ENCODE data around the gene CHST11.

CHST11 gene

DNA sequence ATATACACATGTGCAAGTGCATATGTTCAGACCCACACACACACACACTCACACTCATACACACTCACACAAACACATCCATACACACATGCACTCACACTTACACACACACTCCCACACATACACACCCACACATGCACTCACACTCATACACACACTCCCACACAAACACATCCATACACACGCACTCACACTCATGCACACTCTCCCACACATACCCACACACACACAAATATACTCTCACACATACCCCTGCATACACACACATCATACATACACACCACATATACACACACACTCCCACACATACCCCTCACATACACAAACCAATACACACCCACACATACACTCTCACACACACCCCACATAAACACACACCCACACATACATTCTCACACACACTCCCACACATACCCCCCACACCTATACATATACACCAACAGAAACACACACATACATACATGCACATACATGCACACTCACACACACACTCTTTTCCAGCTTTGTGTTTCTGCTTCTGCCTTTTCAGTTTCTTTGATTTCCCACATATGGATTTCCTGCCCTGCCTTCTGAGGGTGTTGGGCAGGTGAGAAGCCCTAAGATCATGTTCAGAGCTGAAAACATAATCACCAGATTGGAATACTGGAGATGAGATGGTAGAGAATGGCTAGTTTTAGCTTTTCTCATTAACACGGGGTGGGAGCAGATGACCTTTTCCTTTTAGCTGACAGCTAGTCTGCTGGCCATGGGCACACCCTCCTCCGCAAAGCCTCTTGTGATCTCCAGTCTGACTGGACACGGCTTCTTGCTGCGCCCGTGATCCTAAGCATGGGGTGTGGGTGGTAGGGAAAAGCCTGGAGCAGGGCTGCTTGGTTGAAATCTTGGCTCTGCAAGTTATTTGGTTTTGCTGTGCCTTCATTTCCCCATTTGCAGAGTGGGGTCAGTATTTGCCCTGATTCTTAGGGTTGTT lies 214.0 kb downstream of the CHST11 start:
- Histone ChIP-seq H3K27me3 (ENCODE audit: control insufficient read depth in 1 of 2, insufficient read depth in 2 of 2, low read length in 2 of 2) (no peaks in the 10 kb centered on the region), H3K9me3 (ENCODE audit: control insufficient read depth in 2 of 2, low read length in 2 of 2) (no peaks in the 10 kb centered on the region), H3K36me3 (ENCODE audit: control insufficient read depth in 2 of 2, insufficient read depth in 2 of 2, low read length in 2 of 2) (no peaks in the 10 kb centered on the region), H3K4me1 (ENCODE audit: control insufficient read depth, insufficient read depth, low read length) (peaks cover 76% of the 10 kb centered on the region), H3K9ac (ENCODE audit: low read length in 2 of 2) (no peak overlapping the region), H3K27ac (ENCODE audit: low read length) (peak overlapping the region; percentile 69), H3K4me3 (ENCODE audit: low read length in 2 of 2) (no peak overlapping the region)

DNA sequence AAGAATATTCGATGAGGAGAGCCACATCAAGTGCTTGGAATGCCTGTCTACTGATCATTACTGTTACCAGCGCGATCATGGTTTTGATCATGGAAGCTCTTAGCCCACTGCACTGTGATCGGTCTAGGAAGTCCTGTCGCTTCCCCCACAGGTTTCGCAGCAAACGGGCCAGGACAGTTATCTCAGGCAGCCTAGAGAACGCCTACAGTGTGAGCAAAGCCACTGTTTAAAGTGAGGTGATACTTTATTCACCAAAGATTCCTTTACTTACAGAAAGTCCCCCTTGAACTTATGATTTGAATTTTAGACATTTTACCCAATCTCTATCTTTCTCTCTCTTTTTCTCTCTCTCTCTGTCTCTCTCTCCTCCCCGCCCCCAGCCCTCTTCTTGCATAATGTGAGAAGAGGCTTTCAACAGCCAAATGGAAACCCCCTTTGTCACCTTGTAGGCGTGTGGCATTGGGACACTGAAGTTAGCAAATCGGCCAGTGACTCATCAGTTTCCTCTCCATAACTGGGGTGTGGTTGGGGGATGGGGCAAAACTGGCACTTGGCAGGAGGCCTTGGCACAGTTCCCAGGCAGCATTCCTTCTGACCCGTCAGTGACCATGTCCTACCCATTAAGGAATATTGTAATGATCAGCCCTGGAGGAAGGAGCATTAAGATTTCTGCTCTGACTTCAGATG lies 214.8 kb downstream of the CHST11 start:
- Histone ChIP-seq H3K4me1 (ENCODE audit: control insufficient read depth, insufficient read depth, low read length) (peaks cover 75% of the 10 kb centered on the region), H3K9me3 (ENCODE audit: control insufficient read depth in 2 of 2, low read length in 2 of 2) (no peaks in the 10 kb centered on the region), H3K9ac (ENCODE audit: low read length in 2 of 2) (no peak overlapping the region), H3K27me3 (ENCODE audit: control insufficient read depth in 1 of 2, insufficient read depth in 2 of 2, low read length in 2 of 2) (no peaks in the 10 kb centered on the region), H3K36me3 (ENCODE audit: control insufficient read depth in 2 of 2, insufficient read depth in 2 of 2, low read length in 2 of 2) (no peaks in the 10 kb centered on the region), H3K4me3 (ENCODE audit: low read length in 2 of 2) (peak overlapping the region; percentile 18 to 49), H3K27ac (ENCODE audit: low read length) (peak overlapping the region; percentile 46)

DNA sequence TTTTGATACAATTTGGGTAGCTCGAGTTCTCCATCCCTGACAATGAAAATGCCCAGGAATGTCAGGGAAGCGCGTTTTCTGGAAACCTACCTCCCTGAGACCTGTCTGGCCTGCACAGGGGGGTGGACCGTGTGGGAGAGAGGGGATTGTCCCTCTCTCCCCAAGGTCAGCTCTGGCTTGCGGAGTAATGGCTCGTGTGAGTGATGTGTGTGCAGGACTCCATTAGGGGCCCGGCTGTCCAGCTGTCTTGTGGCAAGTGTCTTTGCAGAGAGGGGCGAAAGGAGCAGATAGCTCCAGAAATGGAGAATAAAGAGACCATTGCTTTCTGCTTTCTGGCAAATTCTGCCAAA lies 215.3 kb downstream of the CHST11 start:
- peaks cover 72% of the 10 kb centered on the region for H3K4me1 ChIP-seq (ENCODE audit: control insufficient read depth, insufficient read depth, low read length)
- no peaks in the 10 kb centered on the region for H3K9me3 ChIP-seq (ENCODE audit: control insufficient read depth in 2 of 2, low read length in 2 of 2)
- peak overlapping the region; percentile 46 for H3K27ac ChIP-seq (ENCODE audit: low read length)
- H3K36me3 ChIP-seq (ENCODE audit: control insufficient read depth in 2 of 2, insufficient read depth in 2 of 2, low read length in 2 of 2): no peaks in the 10 kb centered on the region
- H3K9ac ChIP-seq (ENCODE audit: low read length in 2 of 2): no peak overlapping the region
- peak overlapping the region; percentile 18 to 49 for H3K4me3 ChIP-seq (ENCODE audit: low read length in 2 of 2)
- no peaks in the 10 kb centered on the region for H3K27me3 ChIP-seq (ENCODE audit: control insufficient read depth in 1 of 2, insufficient read depth in 2 of 2, low read length in 2 of 2)

DNA sequence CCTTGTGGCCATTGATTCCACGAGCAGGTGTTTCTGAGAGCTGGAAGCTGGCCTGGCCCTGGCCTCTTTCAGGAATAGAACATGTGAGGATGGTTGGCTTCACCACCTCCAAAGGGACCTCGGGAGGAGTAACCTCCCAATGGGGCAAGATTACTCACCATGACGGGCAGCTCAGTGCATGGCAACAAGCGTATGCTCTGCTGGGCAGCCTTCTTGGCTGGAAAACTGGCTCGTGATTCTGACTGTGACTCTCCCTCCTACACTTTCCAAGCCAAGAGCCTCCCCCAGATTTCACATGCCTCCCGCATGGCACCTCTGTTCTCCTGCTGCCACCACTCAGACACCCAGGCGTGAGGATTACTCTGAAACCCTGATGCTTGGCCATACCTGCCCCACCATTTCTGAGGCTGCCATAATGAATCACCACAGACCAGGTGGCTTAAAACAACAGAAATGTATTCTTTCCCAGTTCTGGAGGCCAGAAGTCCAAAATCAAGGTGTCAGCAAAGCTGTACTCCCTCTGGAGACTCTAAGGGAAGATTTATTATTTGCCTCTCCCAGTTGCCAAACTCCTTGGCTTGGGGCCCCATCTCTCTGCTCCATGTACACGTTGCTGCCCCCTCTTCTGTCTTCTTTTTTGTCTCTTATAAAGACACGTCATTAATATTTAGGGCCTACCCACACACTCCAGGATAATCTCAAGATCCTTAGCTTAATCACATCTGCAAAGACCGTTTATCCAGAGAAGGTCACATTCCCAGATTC lies 215.9 kb downstream of the CHST11 start:
- H3K9me3 ChIP-seq (ENCODE audit: control insufficient read depth in 2 of 2, low read length in 2 of 2): no peaks in the 10 kb centered on the region
- H3K27ac ChIP-seq (ENCODE audit: low read length): peak overlapping the region; percentile 64
- H3K4me3 ChIP-seq (ENCODE audit: low read length in 2 of 2): no peak overlapping the region
- H3K4me1 ChIP-seq (ENCODE audit: control insufficient read depth, insufficient read depth, low read length): peaks cover 66% of the 10 kb centered on the region
- H3K9ac ChIP-seq (ENCODE audit: low read length in 2 of 2): no peak overlapping the region
- no peaks in the 10 kb centered on the region for H3K27me3 ChIP-seq (ENCODE audit: control insufficient read depth in 1 of 2, insufficient read depth in 2 of 2, low read length in 2 of 2)
- no peaks in the 10 kb centered on the region for H3K36me3 ChIP-seq (ENCODE audit: control insufficient read depth in 2 of 2, insufficient read depth in 2 of 2, low read length in 2 of 2)

DNA sequence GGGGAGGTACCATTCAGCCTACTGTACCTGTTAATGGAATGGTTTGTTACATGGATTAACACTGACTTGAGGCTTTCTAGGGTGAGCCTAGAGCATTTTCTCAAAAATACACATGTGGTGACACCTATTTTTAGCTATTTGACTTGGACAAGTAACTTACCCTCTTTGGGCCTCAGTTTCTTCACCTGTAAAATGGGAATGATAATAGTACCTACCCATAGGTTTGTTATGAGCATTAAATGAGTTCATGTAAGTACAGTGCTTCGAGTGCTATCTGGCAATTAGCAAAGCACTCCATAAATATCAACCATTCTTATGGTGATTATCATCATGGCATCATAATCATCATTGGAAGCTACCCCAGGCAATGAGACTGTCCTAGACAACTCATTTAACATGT lies 216.5 kb downstream of the CHST11 start:
- H3K9me3 ChIP-seq (ENCODE audit: control insufficient read depth in 2 of 2, low read length in 2 of 2): no peaks in the 10 kb centered on the region
- H3K4me1 ChIP-seq (ENCODE audit: control insufficient read depth, insufficient read depth, low read length): peaks cover 60% of the 10 kb centered on the region
- H3K27me3 ChIP-seq (ENCODE audit: control insufficient read depth in 1 of 2, insufficient read depth in 2 of 2, low read length in 2 of 2): no peaks in the 10 kb centered on the region
- H3K27ac ChIP-seq (ENCODE audit: low read length): peak overlapping the region; percentile 64
- peak overlapping the region in 1 of 2 donors; percentile 23 for H3K9ac ChIP-seq (ENCODE audit: low read length in 2 of 2)
- H3K36me3 ChIP-seq (ENCODE audit: control insufficient read depth in 2 of 2, insufficient read depth in 2 of 2, low read length in 2 of 2): no peaks in the 10 kb centered on the region
- peak overlapping the region in 1 of 2 donors; percentile 17 for H3K4me3 ChIP-seq (ENCODE audit: low read length in 2 of 2)

DNA sequence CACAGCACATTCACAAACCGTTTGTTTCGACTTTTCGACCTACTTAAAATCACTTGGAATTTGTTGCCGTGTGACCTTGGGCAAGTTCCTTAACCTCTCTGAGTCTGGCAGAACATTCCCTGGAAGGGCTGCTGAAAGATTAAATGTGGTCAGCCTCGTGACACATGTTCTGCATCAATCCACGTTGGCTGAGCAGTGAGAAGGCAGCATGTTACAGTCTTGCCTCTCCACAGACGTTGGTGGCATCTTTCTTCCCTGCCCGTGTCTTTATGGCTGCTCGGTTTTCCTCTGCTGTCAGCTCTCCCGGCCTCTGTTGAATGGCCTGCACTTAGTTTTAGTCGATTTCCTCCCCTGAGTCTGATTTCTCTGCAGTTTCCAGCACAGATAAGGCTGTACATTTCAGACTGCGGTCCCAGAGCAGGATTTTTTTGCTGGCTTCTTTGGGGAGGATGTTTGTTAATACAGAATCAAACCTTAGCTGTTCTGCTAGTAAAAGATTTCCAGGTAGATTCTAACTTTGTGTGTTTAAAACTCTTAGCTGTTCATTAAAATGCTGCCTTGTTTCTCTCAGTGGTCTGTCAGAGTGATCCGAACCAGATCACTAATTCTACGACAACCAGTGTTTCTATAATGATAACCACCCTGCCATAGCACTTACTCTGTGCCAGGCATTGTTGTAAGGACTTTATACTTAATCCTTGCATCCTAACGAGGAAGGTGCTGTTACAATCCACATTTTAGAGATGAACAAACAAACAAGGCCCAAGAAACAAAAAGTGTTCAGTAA lies 217.1 kb downstream of the CHST11 start:
- H3K27ac ChIP-seq (ENCODE audit: low read length): peak overlapping the region; percentile 64
- no peaks in the 10 kb centered on the region for H3K9me3 ChIP-seq (ENCODE audit: control insufficient read depth in 2 of 2, low read length in 2 of 2)
- H3K27me3 ChIP-seq (ENCODE audit: control insufficient read depth in 1 of 2, insufficient read depth in 2 of 2, low read length in 2 of 2): no peaks in the 10 kb centered on the region
- peak overlapping the region; percentile 23 to 51 for H3K9ac ChIP-seq (ENCODE audit: low read length in 2 of 2)
- H3K4me1 ChIP-seq (ENCODE audit: control insufficient read depth, insufficient read depth, low read length): peaks cover 54% of the 10 kb centered on the region
- H3K36me3 ChIP-seq (ENCODE audit: control insufficient read depth in 2 of 2, insufficient read depth in 2 of 2, low read length in 2 of 2): no peaks in the 10 kb centered on the region
- peak overlapping the region; percentile 17 to 22 for H3K4me3 ChIP-seq (ENCODE audit: low read length in 2 of 2)

DNA sequence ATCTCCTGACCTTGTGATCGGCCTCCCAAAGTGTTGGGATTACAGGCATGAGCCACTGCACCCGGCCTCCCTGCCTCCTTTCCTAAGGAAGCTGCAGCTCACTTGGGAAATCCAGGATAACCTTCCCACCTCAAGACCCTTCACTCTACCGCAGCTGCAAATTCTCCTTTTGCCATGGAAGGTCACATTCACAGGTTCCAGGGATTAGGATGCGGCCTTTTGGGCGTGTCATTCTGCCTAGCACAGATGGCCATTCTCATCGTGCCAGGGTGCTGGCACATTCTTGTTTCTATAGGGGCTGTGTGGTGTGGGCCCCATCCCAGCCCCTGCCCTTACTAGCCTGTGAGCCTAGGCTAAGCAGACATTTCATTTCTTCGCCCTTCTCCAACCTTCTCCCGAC lies 219.9 kb downstream of the CHST11 start:
- H3K4me1 ChIP-seq (ENCODE audit: control insufficient read depth, insufficient read depth, low read length): peaks cover 27% of the 10 kb centered on the region
- no peaks in the 10 kb centered on the region for H3K27me3 ChIP-seq (ENCODE audit: control insufficient read depth in 1 of 2, insufficient read depth in 2 of 2, low read length in 2 of 2)
- H3K9me3 ChIP-seq (ENCODE audit: control insufficient read depth in 2 of 2, low read length in 2 of 2): no peaks in the 10 kb centered on the region
- H3K36me3 ChIP-seq (ENCODE audit: control insufficient read depth in 2 of 2, insufficient read depth in 2 of 2, low read length in 2 of 2): no peaks in the 10 kb centered on the region
- H3K4me3 ChIP-seq (ENCODE audit: low read length in 2 of 2): no peak overlapping the region
- no peak overlapping the region for H3K27ac ChIP-seq (ENCODE audit: low read length)
- no peak overlapping the region for H3K9ac ChIP-seq (ENCODE audit: low read length in 2 of 2)

DNA sequence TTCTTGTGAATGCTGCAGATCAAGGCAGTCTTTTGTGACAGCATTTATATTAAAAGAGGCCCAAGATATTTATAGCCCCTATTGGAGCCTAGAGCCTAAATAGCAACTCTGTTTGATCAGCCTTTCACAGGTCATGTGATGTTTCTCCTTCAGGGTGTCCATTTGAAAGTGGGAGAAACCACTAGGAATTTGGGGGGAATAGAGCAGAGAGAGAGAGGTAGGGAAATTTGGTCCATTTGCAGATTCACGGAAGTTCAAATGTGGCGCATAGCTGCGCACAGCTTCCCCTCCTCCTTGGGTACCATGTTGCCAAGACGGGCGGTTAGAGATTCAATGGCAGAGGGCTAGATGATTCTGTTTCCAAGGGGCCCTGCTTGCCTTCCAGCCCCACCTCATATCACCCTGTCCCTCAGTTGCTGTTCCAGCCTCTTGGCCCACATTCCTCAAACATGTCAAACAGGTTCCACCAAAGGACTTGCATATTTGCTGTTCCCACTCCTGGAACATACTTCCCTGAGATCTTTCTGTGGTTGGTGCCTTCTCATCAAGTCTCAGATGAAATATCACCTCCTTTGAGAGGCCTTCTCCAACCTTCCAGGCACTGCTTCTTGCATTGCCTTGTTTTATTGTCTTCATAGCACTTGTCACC lies 220.8 kb downstream of the CHST11 start:
- Histone ChIP-seq H3K4me1 (ENCODE audit: control insufficient read depth, insufficient read depth, low read length) (peaks cover 18% of the 10 kb centered on the region), H3K9ac (ENCODE audit: low read length in 2 of 2) (no peak overlapping the region), H3K4me3 (ENCODE audit: low read length in 2 of 2) (no peak overlapping the region), H3K36me3 (ENCODE audit: control insufficient read depth in 2 of 2, insufficient read depth in 2 of 2, low read length in 2 of 2) (no peaks in the 10 kb centered on the region), H3K9me3 (ENCODE audit: control insufficient read depth in 2 of 2, low read length in 2 of 2) (no peaks in the 10 kb centered on the region), H3K27me3 (ENCODE audit: control insufficient read depth in 1 of 2, insufficient read depth in 2 of 2, low read length in 2 of 2) (no peaks in the 10 kb centered on the region), H3K27ac (ENCODE audit: low read length) (no peak overlapping the region)

DNA sequence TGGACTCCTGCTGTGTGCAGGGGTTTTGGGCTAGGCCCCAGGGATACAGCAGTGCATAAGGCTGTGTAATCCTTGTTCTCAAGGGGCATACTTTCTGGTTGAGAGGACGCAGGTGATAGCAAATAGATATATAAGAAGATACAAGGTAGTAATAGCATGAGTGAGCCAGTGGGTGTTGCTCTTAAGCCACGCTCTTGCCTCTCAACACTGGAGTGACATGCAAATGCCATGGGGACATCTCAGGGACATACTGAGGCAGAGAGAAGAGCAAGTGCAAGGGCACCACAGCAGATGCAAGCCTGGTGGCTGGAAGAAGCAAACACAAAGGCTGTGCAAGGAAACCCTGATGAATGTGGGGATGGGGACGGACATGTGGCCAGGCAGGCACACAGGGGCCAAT lies 223.3 kb downstream of the CHST11 start:
- no peaks in the 10 kb centered on the region for H3K27me3 ChIP-seq (ENCODE audit: control insufficient read depth in 1 of 2, insufficient read depth in 2 of 2, low read length in 2 of 2)
- H3K27ac ChIP-seq (ENCODE audit: low read length): no peak overlapping the region
- H3K9ac ChIP-seq (ENCODE audit: low read length in 2 of 2): no peak overlapping the region
- no peaks in the 10 kb centered on the region for H3K36me3 ChIP-seq (ENCODE audit: control insufficient read depth in 2 of 2, insufficient read depth in 2 of 2, low read length in 2 of 2)
- no peaks in the 10 kb centered on the region for H3K9me3 ChIP-seq (ENCODE audit: control insufficient read depth in 2 of 2, low read length in 2 of 2)
- peaks cover 9% of the 10 kb centered on the region for H3K4me1 ChIP-seq (ENCODE audit: control insufficient read depth, insufficient read depth, low read length)
- no peak overlapping the region for H3K4me3 ChIP-seq (ENCODE audit: low read length in 2 of 2)

DNA sequence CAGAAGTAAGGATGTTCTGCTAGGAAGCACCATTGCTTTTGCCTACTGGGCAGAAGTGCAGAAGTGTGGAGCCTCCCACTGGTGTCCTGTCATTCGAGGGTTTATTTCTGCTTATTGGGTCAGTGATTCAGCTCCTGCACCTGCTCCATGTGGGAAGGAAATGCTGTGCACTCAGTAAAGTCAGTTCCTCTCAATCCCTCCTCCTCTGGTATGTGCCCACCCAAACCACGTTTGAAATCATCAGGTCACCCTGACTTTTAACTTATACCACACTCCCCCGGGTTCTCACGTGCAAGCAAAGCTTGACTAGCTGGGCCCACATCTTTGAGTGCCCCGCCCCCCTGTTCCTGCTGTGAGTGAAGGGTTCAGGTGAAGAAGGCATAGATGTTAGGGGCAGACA lies 223.7 kb downstream of the CHST11 start:
- Histone ChIP-seq H3K4me3 (ENCODE audit: low read length in 2 of 2) (no peak overlapping the region), H3K36me3 (ENCODE audit: control insufficient read depth in 2 of 2, insufficient read depth in 2 of 2, low read length in 2 of 2) (no peaks in the 10 kb centered on the region), H3K9ac (ENCODE audit: low read length in 2 of 2) (no peak overlapping the region), H3K27ac (ENCODE audit: low read length) (no peak overlapping the region), H3K4me1 (ENCODE audit: control insufficient read depth, insufficient read depth, low read length) (peaks cover 13% of the 10 kb centered on the region), H3K9me3 (ENCODE audit: control insufficient read depth in 2 of 2, low read length in 2 of 2) (no peaks in the 10 kb centered on the region), H3K27me3 (ENCODE audit: control insufficient read depth in 1 of 2, insufficient read depth in 2 of 2, low read length in 2 of 2) (no peaks in the 10 kb centered on the region)

All from stomach smooth muscle (tissue), 2 donors.